NK-92 treated with Interleukin-12 subunit alpha and Interleukin-12 subunit beta, amount 100 ng/mL, for 24 hours (cell line): Measurements from ENCODE around the gene TBC1D10A.

Experiments used
- DNase-seq: peaks from one replicate; lab custom pipeline; 2025; lab: John Stamatoyannopoulos, UW

TBC1D10A gene, protein sequence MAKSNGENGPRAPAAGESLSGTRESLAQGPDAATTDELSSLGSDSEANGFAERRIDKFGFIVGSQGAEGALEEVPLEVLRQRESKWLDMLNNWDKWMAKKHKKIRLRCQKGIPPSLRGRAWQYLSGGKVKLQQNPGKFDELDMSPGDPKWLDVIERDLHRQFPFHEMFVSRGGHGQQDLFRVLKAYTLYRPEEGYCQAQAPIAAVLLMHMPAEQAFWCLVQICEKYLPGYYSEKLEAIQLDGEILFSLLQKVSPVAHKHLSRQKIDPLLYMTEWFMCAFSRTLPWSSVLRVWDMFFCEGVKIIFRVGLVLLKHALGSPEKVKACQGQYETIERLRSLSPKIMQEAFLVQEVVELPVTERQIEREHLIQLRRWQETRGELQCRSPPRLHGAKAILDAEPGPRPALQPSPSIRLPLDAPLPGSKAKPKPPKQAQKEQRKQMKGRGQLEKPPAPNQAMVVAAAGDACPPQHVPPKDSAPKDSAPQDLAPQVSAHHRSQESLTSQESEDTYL

GRCh38 chr22:30326706-30327362 lies at the start of gene TBC1D10A:
TBC1D10A (minus strand) TSS chr22:30326941; CDS start chr22:30326881, 60 bp downstream.
- DNase-seq = peak; percentile 83

DNA sequence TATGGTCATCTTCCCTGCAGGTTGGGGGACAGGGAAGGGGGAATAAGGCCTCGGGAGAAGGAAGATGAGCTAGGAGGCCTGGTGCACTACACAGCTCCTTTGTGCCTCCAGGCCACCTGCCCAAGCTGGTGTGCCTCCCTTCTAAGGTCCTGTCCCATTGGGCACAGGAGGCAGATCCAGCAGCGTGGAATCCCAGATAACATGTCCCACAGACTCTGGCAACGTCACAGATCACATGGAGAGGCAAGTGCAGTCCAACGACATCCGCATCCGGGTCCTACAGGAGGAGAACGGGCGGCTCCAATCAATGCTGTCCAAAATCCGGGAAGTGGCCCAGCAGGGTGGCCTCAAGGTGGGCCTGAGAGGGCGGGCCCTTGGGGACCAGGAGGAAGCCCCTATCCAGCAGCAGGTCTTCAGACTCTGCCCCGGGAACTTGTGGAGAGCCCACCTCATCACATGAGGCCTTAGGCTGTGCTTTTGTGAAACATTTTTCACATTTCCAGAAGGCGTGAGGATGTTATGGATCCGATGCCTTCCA lies 48.6 kb upstream of the TBC1D10A start:
- DNase-seq = no peak

DNA sequence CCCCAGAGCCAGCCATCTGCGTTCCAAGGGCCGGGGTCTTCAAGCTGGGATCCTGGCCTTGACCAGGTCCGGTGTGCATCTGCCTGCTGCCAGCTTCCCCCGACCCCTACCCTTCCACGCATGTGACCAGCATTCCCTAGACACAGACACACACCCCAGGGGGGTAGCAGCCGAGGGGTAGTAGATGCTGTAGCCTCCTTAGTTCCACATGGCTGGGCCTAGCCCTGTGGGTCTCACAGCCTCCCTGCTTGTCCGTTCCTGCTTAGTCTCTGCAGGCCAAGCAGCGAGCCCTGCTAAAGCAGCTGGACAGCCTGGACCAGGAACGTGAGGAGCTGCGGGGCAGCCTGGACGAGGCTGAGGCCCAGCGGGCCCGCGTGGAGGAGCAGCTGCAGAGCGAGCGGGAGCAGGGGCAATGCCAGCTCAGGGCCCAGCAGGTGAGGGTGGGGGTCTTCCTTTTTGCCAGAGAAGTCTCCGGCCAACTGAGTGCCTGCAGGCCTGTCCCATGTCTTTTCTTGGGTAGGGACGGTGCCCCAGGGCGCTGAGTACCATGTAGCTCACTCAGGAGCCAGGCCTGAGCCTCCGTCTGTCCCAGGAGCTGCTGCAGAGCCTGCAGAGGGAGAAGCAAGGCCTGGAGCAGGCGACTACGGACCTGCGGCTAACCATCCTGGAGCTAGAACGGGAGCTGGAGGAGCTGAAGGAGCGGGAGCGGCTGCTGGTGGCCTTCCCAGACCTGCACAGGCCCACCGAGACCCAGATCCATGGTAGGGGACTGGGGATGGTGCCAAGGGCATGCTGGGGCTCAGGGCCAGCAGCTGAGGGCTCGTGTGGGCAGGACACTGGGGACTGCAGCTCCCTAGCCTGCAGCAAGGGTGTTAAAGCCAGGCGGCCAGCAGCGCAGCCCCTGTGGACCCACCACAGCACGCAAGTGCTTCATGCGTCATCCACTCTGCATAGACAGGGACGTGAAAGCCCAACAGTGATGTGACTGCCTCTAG lies 46.9 kb upstream of the TBC1D10A start:
- DNase-seq = no peak

- no peak for DNase-seq
These were observed 46.2 kb upstream of the TBC1D10A start for GRCh38 chr22:30372915-30373314.

- DNase-seq = no peak
These were observed 45.2 kb upstream of the TBC1D10A start for GRCh38 chr22:30371981-30372380.

DNA sequence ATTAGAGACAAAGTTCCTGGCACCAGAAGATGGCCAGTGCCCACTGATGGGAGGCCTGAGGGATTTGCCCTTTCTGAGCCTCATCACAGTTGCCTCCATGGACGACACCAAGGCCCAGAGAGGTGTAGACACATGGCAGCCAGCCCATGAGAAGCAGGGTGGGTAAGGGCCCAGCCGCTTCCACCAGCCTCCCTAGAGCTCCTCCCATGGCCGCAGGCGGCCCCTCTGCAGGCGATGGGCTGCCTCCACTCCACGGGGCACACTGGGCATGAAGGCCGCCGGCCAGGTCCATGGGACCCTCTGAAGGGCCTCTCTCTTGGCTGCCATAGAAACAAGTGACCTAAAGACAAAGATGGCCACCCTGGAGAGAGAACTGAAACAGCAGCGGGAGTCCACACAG lies 44.6 kb upstream of the TBC1D10A start:
- no peak for DNase-seq

- DNase-seq = no peak
These were observed 44.0 kb upstream of the TBC1D10A start for GRCh38 chr22:30370641-30371230.

GRCh38 chr22:30368420-30368819 lies 41.7 kb upstream of the TBC1D10A start:
- DNase-seq = no peak

- no peak for DNase-seq
These were observed 39.1 kb upstream of the TBC1D10A start for GRCh38 chr22:30365891-30366290.

GRCh38 chr22:30362651-30363281 lies 36.0 kb upstream of the TBC1D10A start:
- DNase-seq = no peak

DNA sequence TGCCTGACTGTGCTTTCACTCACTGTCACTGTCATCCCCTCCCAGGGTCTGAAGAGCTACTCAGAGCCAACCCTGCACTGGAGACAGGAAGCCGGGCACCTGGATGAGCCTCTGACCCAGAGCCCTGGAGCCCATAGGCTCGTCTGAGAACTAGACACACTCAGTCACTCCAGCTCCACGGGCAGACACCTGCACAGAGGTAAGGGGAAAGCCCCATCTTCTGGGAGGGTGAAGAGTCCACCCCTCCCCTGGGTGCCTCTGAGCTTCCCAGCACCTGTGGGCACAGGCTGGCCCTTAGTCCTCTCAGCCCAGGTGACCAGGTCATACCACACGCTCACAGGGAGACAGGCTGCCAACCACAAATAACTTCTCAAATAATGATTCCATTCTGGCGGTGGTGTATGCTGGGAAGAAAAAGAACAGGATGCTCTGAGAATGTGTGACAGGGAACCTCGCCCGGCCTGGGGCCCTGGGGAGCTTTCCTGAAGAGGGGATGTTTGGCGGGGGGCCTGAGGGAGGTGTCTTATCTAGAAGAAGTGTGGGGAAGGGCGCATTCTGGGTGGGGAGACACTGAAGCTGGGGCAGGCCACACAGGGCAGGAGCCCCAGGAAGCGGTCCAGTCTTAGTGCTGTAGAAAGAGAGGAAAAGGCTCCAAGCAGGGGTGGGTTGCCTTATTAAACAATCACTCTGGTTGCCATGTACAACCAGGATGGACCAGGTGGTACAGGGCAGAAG lies 35.3 kb upstream of the TBC1D10A start:
- DNase-seq = no peak

GRCh38 chr22:30358541-30358940 lies 31.8 kb upstream of the TBC1D10A start:
- no peak for DNase-seq

DNA sequence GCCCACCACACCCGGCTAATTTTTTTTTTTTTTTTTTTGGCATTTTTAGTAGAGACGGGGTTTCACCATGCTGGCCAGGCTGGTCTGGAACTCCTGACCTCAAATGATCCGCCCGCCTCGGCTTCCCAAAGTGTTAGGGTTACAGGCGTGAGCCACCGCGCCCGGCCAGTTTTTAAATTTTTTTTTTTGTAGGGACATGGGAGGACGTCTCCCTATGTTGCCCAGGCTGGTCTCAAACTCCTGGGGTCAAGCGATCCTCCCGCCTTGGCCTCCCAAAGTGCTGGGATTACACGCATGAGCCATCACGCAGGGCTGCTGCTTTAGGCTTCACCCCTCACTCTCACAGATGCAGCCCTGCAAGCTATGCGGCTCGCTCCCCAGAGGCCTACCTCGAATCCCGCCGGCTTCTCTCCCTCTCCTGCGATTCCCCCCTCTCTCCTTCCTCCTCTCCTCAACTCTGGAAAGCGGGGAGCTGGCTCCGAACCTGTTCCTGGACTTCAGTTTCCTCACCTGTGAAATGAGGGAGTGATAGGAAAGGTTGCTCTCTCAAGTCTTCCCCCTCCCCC lies 31.0 kb upstream of the TBC1D10A start:
- no peak for DNase-seq

DNA sequence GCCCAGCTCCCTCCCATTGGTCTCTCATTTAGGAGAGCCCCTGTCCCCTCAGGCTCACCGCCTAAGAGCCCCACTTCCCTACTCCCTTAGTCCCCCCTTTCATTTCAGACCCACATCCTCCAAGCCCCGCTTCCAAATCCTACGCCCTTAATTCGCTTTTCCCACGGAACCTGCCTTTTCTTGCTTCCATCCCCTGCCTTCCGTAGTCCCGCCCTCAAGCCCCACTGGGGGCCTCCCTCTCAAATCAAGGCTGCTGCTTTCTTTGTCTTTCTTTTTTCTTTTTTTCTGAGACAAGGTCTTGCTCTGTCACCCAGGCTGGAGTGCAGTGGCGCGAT lies 30.5 kb upstream of the TBC1D10A start:
- DNase-seq = no peak

DNA sequence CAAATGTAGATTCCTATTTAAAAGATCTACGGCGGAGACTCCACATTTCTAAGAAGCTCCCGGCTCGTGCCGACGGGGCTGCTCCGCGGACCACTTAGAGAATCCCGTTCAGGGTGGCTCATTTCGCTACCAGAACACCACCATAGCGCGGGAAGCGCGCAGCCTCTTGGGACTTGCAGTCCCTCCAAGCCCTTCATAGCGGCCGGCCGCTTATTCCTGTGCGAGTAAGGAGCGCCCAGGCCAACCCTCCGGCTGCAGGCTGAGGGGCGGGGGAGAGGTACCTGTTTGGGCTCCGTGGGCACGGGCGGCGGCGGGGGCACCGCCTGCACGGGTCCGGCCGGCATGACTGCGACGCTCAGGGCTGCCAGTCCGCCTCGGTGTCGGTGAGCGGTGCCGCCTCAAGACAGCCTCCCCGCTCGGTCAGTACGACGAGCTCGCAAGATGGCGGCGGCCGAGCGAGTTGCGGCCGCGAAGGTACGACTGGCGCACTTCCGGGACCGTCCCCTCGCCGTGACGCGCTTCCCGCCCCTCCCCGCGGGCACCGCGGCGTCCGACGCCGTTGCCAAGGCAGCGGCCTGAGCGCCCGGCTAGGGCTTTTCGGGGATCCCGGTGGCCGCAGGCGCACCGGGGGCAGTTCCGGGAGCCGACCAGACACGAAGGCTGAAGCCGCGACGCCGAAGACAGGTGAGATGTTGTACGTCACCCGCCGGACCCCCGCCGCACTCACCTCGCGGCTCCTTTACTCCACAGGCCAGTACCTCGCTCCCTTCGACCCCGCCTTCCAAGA lies 29.9 kb upstream of the TBC1D10A start, which contains the start of the genes CCDC157 and SF3A1:
Gene CCDC157 (plus strand): TSS at position 559 of the 787 bp plus-strand sequence. CDS start 8,994 bp downstream, outside the sequence.
Gene SF3A1 (minus strand): TSS at position 446 of the 787 bp plus-strand sequence. CDS start 102 bp downstream, at position 344.
- DNase-seq = peak; percentile 70

DNA sequence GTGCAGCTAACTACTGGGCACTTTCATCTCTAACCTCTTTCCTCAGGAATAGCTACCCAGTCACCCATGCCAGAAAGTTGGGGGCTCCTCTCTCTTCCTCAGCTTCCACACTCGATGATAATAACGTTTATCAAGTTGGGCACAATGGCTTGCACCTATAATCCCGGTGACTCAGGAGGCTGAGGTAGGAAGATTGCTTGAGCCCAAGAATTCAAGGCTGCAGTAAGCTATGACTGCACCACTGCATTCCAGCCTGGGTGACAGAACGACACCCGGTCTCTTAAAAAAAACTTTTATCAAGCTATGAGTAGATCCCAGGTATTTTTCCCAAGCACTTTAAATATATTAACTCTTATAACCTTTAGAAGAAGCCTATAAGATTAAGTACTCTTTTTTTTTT lies 27.9 kb upstream of the TBC1D10A start:
- DNase-seq = no peak

DNA sequence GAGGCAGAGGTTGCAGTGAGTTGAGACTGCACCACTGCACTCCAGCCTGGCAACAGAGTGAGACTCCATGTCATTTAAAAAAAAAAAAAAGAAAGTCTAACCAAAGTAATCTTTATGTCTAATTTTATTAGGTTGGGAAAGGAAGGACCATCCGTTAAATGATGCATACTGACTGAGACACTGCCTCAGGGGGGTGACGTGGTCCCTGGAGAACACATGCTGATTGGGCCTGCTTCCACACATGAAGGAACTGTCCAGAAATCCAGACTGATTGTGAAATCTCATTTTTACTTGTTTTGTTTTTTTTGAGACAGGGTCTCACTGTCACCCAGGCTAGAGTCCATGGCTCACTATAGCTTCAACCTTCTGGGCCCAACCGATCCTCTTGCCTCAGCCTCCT lies 24.5 kb upstream of the TBC1D10A start:
- DNase-seq = no peak

GRCh38 chr22:30348809-30349208 lies 22.1 kb upstream of the TBC1D10A start:
- DNase-seq = no peak

DNA sequence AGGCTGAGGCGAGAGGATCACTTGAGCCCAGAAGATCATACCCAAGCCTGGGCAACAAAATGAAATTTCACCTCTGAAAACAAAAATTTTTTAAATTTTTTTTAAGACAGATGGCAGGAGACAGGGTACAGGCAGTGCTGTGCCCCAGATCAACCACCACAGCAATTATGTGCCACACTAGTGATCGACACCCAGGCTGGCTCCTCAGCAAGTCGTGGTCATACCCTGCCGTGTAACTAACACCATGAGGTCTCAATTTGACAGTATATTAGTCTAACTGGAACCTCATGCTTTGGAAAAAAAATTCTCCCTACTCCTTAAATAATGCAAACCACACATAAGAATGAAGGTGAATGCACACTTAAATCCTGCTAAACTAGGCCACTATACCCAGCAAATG lies 21.7 kb upstream of the TBC1D10A start:
- DNase-seq = no peak
